Dermis lymphatic vessel endothelial cell (primary cell): ENCODE measurements around the gene TLK2. TPM values are rescaled to one million over a fixed set of nuclear protein-coding genes. Genes with fewer than 3 reads are reported as not detected.

Experiments used
- total RNA-seq: library from RNA; depleted of rRNA; stranded (reverse); fragments of >200 nt; gene quantifications from 2 replicates; pipeline ENCODE4 v1.2.1, GENCODE V29; 2014

Gene TLK2
- 43.0 and 43.3 TPM in 2 replicates for total RNA-seq

GRCh38 chr17:62478424-62478879, at the start of gene TLK2:
TSS of gene TLK2 (plus strand) at chr17:62478825. CDS start at chr17:62481126, 2,301 bp downstream.

GRCh38 chr17:62627219-62627903, 148.7 kb downstream of the TLK2 start, which contains the start of gene MRC2:
TSS of gene MRC2 (plus strand) at chr17:62627670. CDS start at chr17:62627803, 133 bp downstream.

Other genes with a start within 250 kb of the TLK2 start
- gene EFCAB3, start 98.3 kb upstream of the TLK2 start, total RNA-seq = not detected in 2 replicates
- gene METTL2A, start 54.9 kb upstream of the TLK2 start, total RNA-seq = 17.4 and 18.6 TPM in 2 replicates
- gene MRC2, start 148.8 kb downstream of the TLK2 start, total RNA-seq = 18.1 and 35.7 TPM in 2 replicates